ENCODE measurements around the gene SEPTIN1. TPM values are rescaled to one million over a fixed set of nuclear protein-coding genes. Genes with fewer than 3 reads are reported as not detected.

SEPTIN1 gene
- total and polyA plus RNA-seq, 2 experiments from 2014 or later = 0.21 to 3.9 TPM

- Histone ChIP-seq H4K20me1 (replicated peaks; ENCODE audit: insufficient read depth) (peaks cover 14% of the 10 kb centered on the region), H3K27me3 (ENCODE audit: insufficient read depth) (no peaks in the 10 kb centered on the region), H3K79me2 (replicated peaks; ENCODE audit: insufficient read depth) (peaks cover 40% of the 10 kb centered on the region), H3K36me3 (ENCODE audit: insufficient read depth) (no peaks in the 10 kb centered on the region), H2AFZ (no peak overlapping the region), H3K27ac (ENCODE audit: low read depth) (no peak overlapping the region), H3K4me1 (ENCODE audit: insufficient read depth) (peaks cover 11% of the 10 kb centered on the region), H3F3A (replicated peaks; ENCODE audit: low read depth) (no peaks in the 10 kb centered on the region), H3K4me2 (peak overlapping the region; percentile 98), H3K9me2 (ENCODE audit: insufficient read depth) (no peaks in the 10 kb centered on the region), H3K4me3 (no peak overlapping the region; the same call in 1 of the 2 replicates)
- peaks cover 14% of the 10 kb centered on the region for H3K36me3 Mint-ChIP-seq (ENCODE audit: low read depth)
- H3K4me1 Mint-ChIP-seq = peaks cover 33% of the 10 kb centered on the region
- no peaks in the 10 kb centered on the region for H3K9me3 Mint-ChIP-seq
- no peak for TF ChIP-seq ZNF462 (CRISPR knock-in tag; IDR thresholded peaks at IDR 0.05)
- no peak for TF ChIP-seq STAT1 (IDR thresholded peaks at IDR 0.05; ENCODE audit: unreplicated experiment)
- no peak for TF ChIP-seq EZH2 (IDR thresholded peaks at IDR 0.05; ENCODE audit: low read depth, unreplicated experiment)
- no peak for TF ChIP-seq REST (IDR thresholded peaks at IDR 0.05; ENCODE audit: unreplicated experiment)
- no peak for TF ChIP-seq CREB1 (CRISPR knock-in tag; IDR thresholded peaks at IDR 0.05; ENCODE audit: low read depth)
- no peak for TF ChIP-seq ZNF331 (CRISPR knock-in tag; IDR thresholded peaks at IDR 0.05; ENCODE audit: low read depth)
- no peak for TF ChIP-seq JUNB (IDR thresholded peaks at IDR 0.05; ENCODE audit: unreplicated experiment)
- TF ChIP-seq ETS1 (IDR thresholded peaks at IDR 0.05) = no peak
- no peak for TF ChIP-seq EZH2phosphoT487 (IDR thresholded peaks at IDR 0.05; ENCODE audit: unreplicated experiment)
- TF ChIP-seq NANOG (IDR thresholded peaks at IDR 0.05; ENCODE audit: borderline replicate concordance) = no peak
- TF ChIP-seq ZNF114 (CRISPR knock-in tag; IDR thresholded peaks at IDR 0.05) = no peak
- no peak for TF ChIP-seq POLR2AphosphoS5 (IDR thresholded peaks at IDR 0.05; ENCODE audit: low read depth)
- no peak for TF ChIP-seq CTCF (conservative IDR thresholded peaks at IDR 0.05; ENCODE audit: low read depth in 2 of 2)
- DNase-seq (ENCODE audit: low spot score) (no peak), ATAC-seq (no peak)
- peak overlapping the region; percentile 78; the same call in 2 of the 3 replicates for H3K4me3 Mint-ChIP-seq
- H3K27me3 Mint-ChIP-seq (ENCODE audit: insufficient read depth, low read depth, poor library complexity) = peaks cover 16% of the 10 kb centered on the region
- H3K27ac Mint-ChIP-seq = no peak overlapping the region
These were observed 14.9 kb downstream of the SEPTIN1 start for GRCh38 chr16:30367349-30368009.
